H1 (cell line): ENCODE results near the gene TMEM72. TPM values are rescaled to one million over a fixed set of nuclear protein-coding genes. Genes with fewer than 3 reads are reported as not detected.
A peak's percentile ranks its signal among the peaks of the same experiment; 100 is the strongest.

Source experiments
- CTCF ChIA-PET: fragments of 300-600 bp; sonication (Branson Sonifier 250); formaldehyde crosslinking; loops from one replicate; lab custom pipeline; 2021; ENCODE audit not compliant: partially characterized antibody; lab: Charles Lee
- POLR2A ChIA-PET: fragments of 300-600 bp; sonication (Branson Sonifier 250); formaldehyde crosslinking; loops from one replicate; lab custom pipeline; 2021; ENCODE audit warnings: inconsistent platforms; ENCODE audit not compliant: partially characterized antibody; lab: Charles Lee
- DNase-seq, 2 experiments: peaks; one replicate each; pipeline versions ENCODE4 v3.0.0 to v3.0.0-alpha.2; 2010 to 2022; ENCODE audit warnings: low spot score in 2 of 2, low read depth in 1 of 2, mixed read lengths in 1 of 2
- FAIRE-seq: peaks from 2 replicates; lab custom pipeline; 2011; peaks lifted over from hg19 to GRCh38; lab: Jason Lieb, UNC
- H2AFZ ChIP-seq: 2 replicates; pipeline ENCODE4 v1.8.1; 2012; ENCODE audit warnings: low read length, inconsistent platforms
- H2AK5ac ChIP-seq: 2 replicates; pipeline ENCODE4 v1.6.1; 2013; ENCODE audit warnings: low read depth, low read length
- H2BK120ac ChIP-seq: replicated peaks from 2 replicates; pipeline ENCODE3; 2013; ENCODE audit warnings: low read depth, low read length, inconsistent platforms
- H2BK12ac ChIP-seq: 2 replicates; pipeline ENCODE4 v1.6.1; 2013; ENCODE audit warnings: low read depth, low read length
- H2BK15ac ChIP-seq: 2 replicates; pipeline ENCODE4 v1.6.1; 2013; ENCODE audit warnings: low read length
- H2BK20ac ChIP-seq: 2 replicates; pipeline ENCODE4 v1.6.1; 2013; ENCODE audit warnings: low read length
- H2BK5ac ChIP-seq: 2 replicates; pipeline ENCODE4 v1.6.1; 2013; ENCODE audit warnings: low read depth, low read length
- H3K14ac ChIP-seq: 2 replicates; pipeline ENCODE4 v1.6.1; 2013; ENCODE audit warnings: inconsistent platforms; ENCODE audit not compliant: insufficient read length
- H3K18ac ChIP-seq: 2 replicates; pipeline ENCODE4 v1.6.1; 2013; ENCODE audit warnings: low read length; ENCODE audit errors: extremely low read depth
- H3K23ac ChIP-seq: 2 replicates; pipeline ENCODE4 v1.6.1; 2013; ENCODE audit warnings: inconsistent platforms; ENCODE audit not compliant: insufficient read length
- H3K23me2 ChIP-seq: 2 replicates; pipeline ENCODE4 v1.6.1; 2013; ENCODE audit warnings: low read depth, low read length
- H3K27ac ChIP-seq: 2 replicates; pipeline ENCODE4 v1.6.1; 2011; ENCODE audit warnings: low read depth, low read length, inconsistent platforms
- H3K27me3 ChIP-seq, 4 experiments: replicated peaks in 1 of 4; 1 replicate in 1 of 4; 2 replicates in 3 of 4; pipeline versions ENCODE4 v1.6.1 to v1.8.1; 2011 to 2013; ENCODE audit warnings: low read length in 3 of 4, mild to moderate bottlenecking in 3 of 4, inconsistent platforms in 2 of 4, mixed read lengths in 2 of 4, moderate library complexity in 1 of 4; ENCODE audit not compliant: control insufficient read depth in 3 of 4, insufficient read depth in 3 of 4; ENCODE audit errors: extremely low read depth in 1 of 4
- H3K36me3 ChIP-seq, 4 experiments: 2 replicates each; pipeline versions ENCODE4 v1.6.1 to v1.8.1; 2011 to 2013; ENCODE audit warnings: mild to moderate bottlenecking in 4 of 4, low read length in 3 of 4, moderate library complexity in 2 of 4, control low read depth in 1 of 4, inconsistent platforms in 1 of 4; ENCODE audit not compliant: insufficient read depth in 4 of 4, control insufficient read depth in 2 of 4
- H3K4ac ChIP-seq: replicated peaks from 2 replicates; pipeline ENCODE3; 2013; ENCODE audit warnings: low read length, low read depth, mixed read lengths, inconsistent platforms; ENCODE audit not compliant: insufficient read length
- H3K4me1 ChIP-seq, 4 experiments: replicated peaks in 1 of 4; 1 replicate in 1 of 4; 2 replicates in 3 of 4; pipeline versions ENCODE4 v1.6.1 to v1.8.1; 2011 to 2013; ENCODE audit warnings: low read length in 3 of 4, inconsistent platforms in 2 of 4, mixed read lengths in 1 of 4; ENCODE audit not compliant: insufficient read depth in 4 of 4, control insufficient read depth in 3 of 4
- H3K4me2 ChIP-seq, 2 experiments: 2 replicates each; pipeline versions ENCODE4 v1.6.1 to v1.8.1; 2011 to 2013; ENCODE audit warnings: low read depth in 2 of 2, low read length in 2 of 2, control low read depth in 1 of 2, inconsistent platforms in 1 of 2, mild to moderate bottlenecking in 1 of 2; ENCODE audit not compliant: insufficient read depth in 1 of 2
- H3K4me3 ChIP-seq, 4 experiments: fragments of 200-600, 300-600 bp in 1 of 4; sonication (generic), shearing (Covaris generic), sonication (Bioruptor Twin) in 1 of 4; 2 replicates each; pipeline versions ENCODE4 v1.5.1 to v1.8.1; 2011 to 2016; ENCODE audit warnings: low read length in 4 of 4, low read depth in 3 of 4, control low read depth in 2 of 4, inconsistent platforms in 2 of 4, mild to moderate bottlenecking in 2 of 4, mixed read lengths in 1 of 4, moderate library complexity in 1 of 4; ENCODE audit not compliant: insufficient read depth in 2 of 4; ENCODE audit errors: extremely low read depth in 1 of 4
- H3K56ac ChIP-seq: replicated peaks from 2 replicates; pipeline ENCODE3; 2013; ENCODE audit warnings: low read depth, mild to moderate bottlenecking, mixed read lengths, low read length, inconsistent platforms; ENCODE audit not compliant: insufficient read length
- H3K79me1 ChIP-seq: 2 replicates; pipeline ENCODE4 v1.6.1; 2013; ENCODE audit warnings: low read depth, low read length, control low read depth
- H3K79me2 ChIP-seq, 2 experiments: 2 replicates each; pipeline versions ENCODE4 v1.6.1 to v1.8.1; 2012 to 2013; ENCODE audit warnings: low read length in 2 of 2, mild to moderate bottlenecking in 2 of 2, inconsistent platforms in 1 of 2; ENCODE audit not compliant: insufficient read depth in 2 of 2, control insufficient read depth in 1 of 2
- H3K9ac ChIP-seq, 4 experiments: replicated peaks in 1 of 4; 1 replicate in 1 of 4; 2 replicates in 3 of 4; pipeline versions ENCODE4 v1.6.1 to v1.8.1; 2011 to 2013; ENCODE audit warnings: low read depth in 3 of 4, low read length in 3 of 4, control low read depth in 2 of 4, mild to moderate bottlenecking in 2 of 4, moderate library complexity in 2 of 4, inconsistent platforms in 1 of 4; ENCODE audit errors: extremely low read depth in 1 of 4
- H3K9me3 ChIP-seq, 2 experiments: 2 replicates each; pipeline versions ENCODE4 v1.6.1 to v1.8.1; 2012 to 2013; ENCODE audit warnings: mild to moderate bottlenecking in 2 of 2, moderate library complexity in 2 of 2, control low read depth in 1 of 2, inconsistent platforms in 1 of 2, low read depth in 1 of 2, low read length in 1 of 2, mixed read lengths in 1 of 2; ENCODE audit not compliant: insufficient read depth in 2 of 2
- H4K20me1 ChIP-seq, 2 experiments: replicated peaks in 1 of 2; 2 replicates each; pipeline versions ENCODE3 to v1.8.1; 2011 to 2013; ENCODE audit warnings: inconsistent platforms in 2 of 2, low read length in 2 of 2, mild to moderate bottlenecking in 1 of 2; ENCODE audit not compliant: insufficient read depth in 2 of 2, control insufficient read depth in 1 of 2
- H4K5ac ChIP-seq: 2 replicates; pipeline ENCODE4 v1.6.1; 2013; ENCODE audit warnings: low read length, low read depth, mixed read lengths, inconsistent platforms; ENCODE audit not compliant: insufficient read length
- H4K8ac ChIP-seq: 2 replicates; pipeline ENCODE4 v1.8.0; 2013; ENCODE audit warnings: mild to moderate bottlenecking, moderate library complexity, low read length, inconsistent platforms; ENCODE audit not compliant: insufficient read depth; ENCODE audit errors: extremely low read depth
- H4K91ac ChIP-seq: replicated peaks from 2 replicates; pipeline ENCODE3; 2013; ENCODE audit warnings: low read length, mixed read lengths, inconsistent platforms; ENCODE audit not compliant: insufficient read length
- EP300 ChIP-seq, 2 experiments: IDR thresholded peaks; 1 replicate in 1 of 2; 2 replicates in 1 of 2; pipeline ENCODE4 v1.6.1; 2011 to 2012; ENCODE audit warnings: low read depth in 2 of 2, low read length in 2 of 2, mild to moderate bottlenecking in 2 of 2, borderline replicate concordance in 1 of 2, inconsistent platforms in 1 of 2, moderate library complexity in 1 of 2
- PHF8 ChIP-seq: fragments of 200-600 bp; sonication (generic); conservative IDR thresholded peaks from 2 replicates; pipeline ENCODE4 v1.7.1; 2012; ENCODE audit warnings: low read depth, mild to moderate bottlenecking, inconsistent platforms, low read length, moderate library complexity
- WGBS, 2 experiments: shearing (Covaris generic) in 1 of 2; methylation state at CpG; one replicate each; pipeline versions ENCODE4 v1.1.6 to v1.1.7; 2013 to 2015; ENCODE audit warnings: low lambda C conversion rate in 2 of 2, mixed read lengths in 2 of 2, inconsistent platforms in 1 of 2, low coverage in 1 of 2, missing lambda C conversion rate in 1 of 2; ENCODE audit not compliant: insufficient replicate concordance in 2 of 2, insufficient coverage in 1 of 2, insufficient read length in 1 of 2; ENCODE audit errors: extremely low coverage in 1 of 2, missing lambda C conversion rate in 1 of 2; 5-methylcytosine and 5-hydroxymethylcytosine counted together
- polyA plus RNA-seq, 7 experiments: library from polyadenylated mRNA; depleted of rRNA in 3 of 7; stranded (reverse) in 5 of 7; unstranded in 2 of 7; fragments of >200 nt in 5 of 7; fragments of 200-250 nt in 2 of 7; gene quantifications; 1 replicate in 5 of 7; 2 replicates in 1 of 7; 4 replicates in 1 of 7; pipeline versions ENCODE4 v1.2.1 to v1.2.3, GENCODE V29; 2011 to 2013; ENCODE audit warnings: missing spikeins in 2 of 7, mixed read lengths in 2 of 7
- total RNA-seq: library from RNA; stranded (reverse); fragmentation: NEBNext Ultra II Directional; extraction: Animal tissue kit (Norgen Biotek cat#: 25700); gene quantifications from 2 replicates; pipeline ENCODE4 v1.2.1, GENCODE V29; 2021
- TF ChIP-seq, protein P1 (sequence below): IDR thresholded peaks from 2 replicates; pipeline ENCODE4 v1.6.1; 2012; ENCODE audit warnings: low read length, inconsistent platforms

The TMEM72 gene
- total and polyA plus RNA-seq, 2 of the 8 experiments (the other 6 are each of a cell fraction or from before 2014, with no cell fraction given), result not detected

- Histone ChIP-seq H2BK5ac (no peak overlapping the region), H3K4ac (no peak overlapping the region), H3K14ac (no peak overlapping the region), H3K9ac (no peak overlapping the region), H3K79me1 (no peaks in the 10 kb centered on the region), H3K4me1 (no peaks in the 10 kb centered on the region), H4K5ac (no peak overlapping the region), H3K4me3 (no peak overlapping the region), H2AK5ac (no peak overlapping the region), H3K79me2 (no peaks in the 10 kb centered on the region), H3K56ac (no peak overlapping the region), H3K9me3 (no peaks in the 10 kb centered on the region), H3K18ac (0 out of 2 replicates have a peak overlapping the region, but pooled peaks have one; percentile 1), H4K91ac (no peak overlapping the region), H2AFZ (no peak overlapping the region), H4K8ac (peak overlapping the region; percentile 36; the same call in 1 of the 2 replicates), H2BK12ac (no peak overlapping the region), H3K27me3 (no peaks in the 10 kb centered on the region; a peak in 5 of 7 replicates), H2BK20ac (no peak overlapping the region), H3K23ac (no peak overlapping the region), H3K23me2 (no peaks in the 10 kb centered on the region), H2BK15ac (no peak overlapping the region), H2BK120ac (no peak overlapping the region), H3K36me3 (no peaks in the 10 kb centered on the region), H3K27ac (no peak overlapping the region), H3K4me2 (no peak overlapping the region), H4K20me1 (peaks cover 0 to 2% of the 10 kb centered on the region in 2 experiments)
- ChIA-PET POLR2A (interaction anchor here (1.1 kb wide), 1 partner anchor 115 kb away, joined by 3 read pairs; no protein-coding TSS in a partner anchor), CTCF (interaction anchor here (0.8 to 1.0 kb wide), 2 partner anchors 22 to 39 kb away, joined by 3 to 6 read pairs; no protein-coding TSS in a partner anchor)
- TF ChIP-seq, protein P1, sequence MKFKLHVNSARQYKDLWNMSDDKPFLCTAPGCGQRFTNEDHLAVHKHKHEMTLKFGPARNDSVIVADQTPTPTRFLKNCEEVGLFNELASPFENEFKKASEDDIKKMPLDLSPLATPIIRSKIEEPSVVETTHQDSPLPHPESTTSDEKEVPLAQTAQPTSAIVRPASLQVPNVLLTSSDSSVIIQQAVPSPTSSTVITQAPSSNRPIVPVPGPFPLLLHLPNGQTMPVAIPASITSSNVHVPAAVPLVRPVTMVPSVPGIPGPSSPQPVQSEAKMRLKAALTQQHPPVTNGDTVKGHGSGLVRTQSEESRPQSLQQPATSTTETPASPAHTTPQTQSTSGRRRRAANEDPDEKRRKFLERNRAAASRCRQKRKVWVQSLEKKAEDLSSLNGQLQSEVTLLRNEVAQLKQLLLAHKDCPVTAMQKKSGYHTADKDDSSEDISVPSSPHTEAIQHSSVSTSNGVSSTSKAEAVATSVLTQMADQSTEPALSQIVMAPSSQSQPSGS, result no peak
- TF ChIP-seq PHF8 (no peak), EP300 (IDR thresholded peaks at IDR 0.05; ENCODE audit: borderline replicate concordance in 1 of 2, low read depth in 2 of 2, low read length in 2 of 2) (no peak)
- DNase-seq (no peak), FAIRE-seq (no peak)
- WGBS, 2 experiments, result 85% methylated on average over 6 of the region's 6 CpGs; no CpG with 5 or more reads in 1 of the 2 experiments
Measured at GRCh38 chr10:44885710-44886109, 25.4 kb upstream of the TMEM72 start.
